GM12878 (cell line): ENCODE results near the gene ATP13A5. TPM values are rescaled to one million over a fixed set of nuclear protein-coding genes. Genes with fewer than 3 reads are reported as not detected.

Experiments used
- ATAC-seq: fragments of 200-7000 bp; cut with Tn5 transposase; 3 replicates; pipeline ENCODE4 v1.9.1; 2020; ENCODE audit warnings: mild to moderate bottlenecking, moderate library complexity
- BruUV-seq: library from RNA; stranded (reverse); fragments of 400-500 nt; replicated peaks from 2 replicates; lab custom pipeline; 2021; lab: Mats Ljungman, UMichigan
- CTCF ChIA-PET: fragments of 300-600 bp; sonication (Branson Sonifier 250); formaldehyde crosslinking; extraction: SDS; loops from one replicate; lab custom pipeline; 2021; ENCODE audit warnings: inconsistent platforms; lab: Yijun Ruan, JAX
- POLR2A ChIA-PET: fragments of 350-600 bp; formaldehyde crosslinking; extraction: SDS; loops from one replicate; lab custom pipeline; 2021; ENCODE audit warnings: inconsistent platforms; lab: Charles Lee
- RAD21 ChIA-PET: fragments of 300-600 bp; sonication (Branson Sonifier 250); formaldehyde crosslinking; loops from one replicate; lab custom pipeline; 2023; ENCODE audit warnings: antibody characterized with exemption; ENCODE audit not compliant: unreplicated experiment; lab: Charles Lee
- SMC1A ChIA-PET: fragments of 300-600 bp; sonication (Branson Sonifier 250); formaldehyde crosslinking; loops from one replicate; lab custom pipeline; 2023; ENCODE audit not compliant: unreplicated experiment, uncharacterized antibody; lab: Charles Lee
- DNase-seq: peaks from one replicate; pipeline ENCODE4 v3.0.0-alpha.2; 2011; ENCODE audit warnings: low read depth, low spot score
- FAIRE-seq: peaks from 3 replicates; lab custom pipeline; 2011; peaks lifted over from hg19 to GRCh38; lab: Jason Lieb, UNC
- H2AFZ ChIP-seq: 2 replicates; pipeline ENCODE4 v1.6.0; 2011; ENCODE audit warnings: low read depth, low read length, control low read depth; ENCODE audit not compliant: control insufficient read depth
- H3K27ac ChIP-seq: 2 replicates; pipeline ENCODE4 v1.5.1; 2011; ENCODE audit warnings: control low read depth; ENCODE audit not compliant: control insufficient read depth, insufficient read depth
- H3K27me3 ChIP-seq, 2 experiments: replicated peaks in 1 of 2; 2 replicates each; pipeline versions ENCODE4 v1.6.0 to v1.6.1; 2011; ENCODE audit warnings: low read length in 1 of 2; ENCODE audit not compliant: control insufficient read depth in 2 of 2, insufficient read depth in 2 of 2
- H3K36me3 ChIP-seq, 2 experiments: 2 replicates each; pipeline ENCODE4 v1.5.1; 2011; ENCODE audit warnings: low read length in 1 of 2; ENCODE audit not compliant: control insufficient read depth in 2 of 2, insufficient read depth in 2 of 2
- H3K4me1 ChIP-seq: 2 replicates; pipeline ENCODE4 v1.6.1; 2011; ENCODE audit warnings: mild to moderate bottlenecking, low read length, moderate library complexity, mixed read lengths; ENCODE audit not compliant: control insufficient read depth, insufficient read depth
- H3K4me2 ChIP-seq: 2 replicates; pipeline ENCODE4 v1.6.0; 2011; ENCODE audit warnings: control low read depth; ENCODE audit not compliant: control insufficient read depth, insufficient read depth
- H3K4me3 ChIP-seq: fragments of 200-600 bp; sonication (generic); 2 replicates; pipeline ENCODE4 v1.5.1; 2016
- H3K79me2 ChIP-seq: 2 replicates; pipeline ENCODE4 v1.6.0; 2011; ENCODE audit warnings: low read length; ENCODE audit not compliant: control insufficient read depth, insufficient read depth
- H3K9ac ChIP-seq: 2 replicates; pipeline ENCODE4 v1.8.0; 2011; ENCODE audit warnings: low read length, control low read depth, mixed read lengths; ENCODE audit not compliant: control insufficient read depth, insufficient read depth
- H3K9me3 ChIP-seq: replicated peaks from 3 replicates; pipeline ENCODE4 v1.5.1; 2011; ENCODE audit warnings: mild to moderate bottlenecking, low read length; ENCODE audit not compliant: control insufficient read depth, insufficient read depth
- H4K20me1 ChIP-seq: 2 replicates; pipeline ENCODE4 v1.6.0; 2011; ENCODE audit not compliant: control insufficient read depth, insufficient read depth
- CREM ChIP-seq: IDR thresholded peaks from 2 replicates; pipeline ENCODE4 v1.6.1; 2014; ENCODE audit warnings: antibody characterized with exemption, low read depth
- HDAC6 ChIP-seq: fragments of 200-600 bp; sonication (generic); IDR thresholded peaks from one replicate; pipeline ENCODE4 v1.8.0; 2017; ENCODE audit warnings: antibody characterized with exemption; ENCODE audit not compliant: unreplicated experiment
- JUNB ChIP-seq: IDR thresholded peaks from 2 replicates; pipeline ENCODE4 v1.6.1; 2016; ENCODE audit warnings: antibody characterized with exemption, mild to moderate bottlenecking
- NFIC ChIP-seq: IDR thresholded peaks from 2 replicates; pipeline ENCODE4 v1.6.1; 2012; ENCODE audit warnings: low read depth, mild to moderate bottlenecking, inconsistent platforms, low read length, moderate library complexity
- PAX5 ChIP-seq: IDR thresholded peaks from 2 replicates; pipeline ENCODE4 v1.6.1; 2011; ENCODE audit warnings: low read depth, low read length, borderline replicate concordance
- RUNX3 ChIP-seq: IDR thresholded peaks from 2 replicates; pipeline ENCODE4 v1.6.1; 2012; ENCODE audit warnings: low read length, inconsistent platforms
- SMARCA5 ChIP-seq: fragments of 450-650 bp; IDR thresholded peaks from 2 replicates; pipeline ENCODE4 v1.6.1; 2017; ENCODE audit warnings: mild to moderate bottlenecking
- STAT1 ChIP-seq: fragments of 450-650 bp; conservative IDR thresholded peaks from 2 replicates; pipeline ENCODE4 v1.6.1; 2014; ENCODE audit warnings: antibody characterized with exemption, mild to moderate bottlenecking
- TCF7 ChIP-seq: IDR thresholded peaks from 2 replicates; pipeline ENCODE4 v1.6.1; 2014; ENCODE audit warnings: antibody characterized with exemption, borderline replicate concordance
- WRNIP1 ChIP-seq: IDR thresholded peaks from 2 replicates; pipeline ENCODE4 v1.6.1; 2011; ENCODE audit warnings: low read depth, low read length, improper control_type of control experiment, borderline replicate concordance
- WGBS: methylation state at CpG from one replicate; pipeline ENCODE4 v1.1.6; 2016; ENCODE audit warnings: low lambda C conversion rate; ENCODE audit not compliant: insufficient replicate concordance, insufficient coverage; ENCODE audit errors: missing lambda C conversion rate; 5-methylcytosine and 5-hydroxymethylcytosine counted together
- in situ Hi-C: fragments of 300-500 bp; cut with MboI; formaldehyde crosslinking; loops from 9 replicates; pipeline ENCODE4 v1.14.3; 2018; ENCODE audit warnings: mixed read lengths
- intact Hi-C: fragments of 100-400 bp; cut with micrococcal nuclease; formaldehyde crosslinking; loops from one replicate; pipeline ENCODE4 v1.14.2; 2022; ENCODE audit not compliant: unreplicated experiment
- polyA plus RNA-seq, 11 experiments: library from polyadenylated mRNA; depleted of rRNA in 4 of 11; unstranded in 6 of 11; stranded (reverse) in 5 of 11; fragments of >200 nt; fragmentation: Nextera tagmentation in 4 of 11; fragmentation: Illumina TruSeq in 1 of 11; extraction: Ambion mirVana in 4 of 11; extraction: Trizol in 1 of 11; gene quantifications; 1 replicate in 1 of 11; 2 replicates in 10 of 11; pipeline versions ENCODE4 v1.2.1 to v1.2.3, GENCODE V29; 2011 to 2016; ENCODE audit warnings: inconsistent platforms in 2 of 11, missing spikeins in 2 of 11, low read depth in 1 of 11
- total RNA-seq, 4 experiments: library from RNA; depleted of rRNA in 3 of 4; stranded (reverse); fragments of >200 nt in 3 of 4; fragmentation: Illumina TruSeq in 1 of 4; extraction: Trizol in 1 of 4; gene quantifications; 2 replicates each; pipeline versions ENCODE4 v1.2.1 to v1.2.3, GENCODE V29; 2013 to 2021
- TF ChIP-seq, protein P1 (sequence below): fragments of 150-350 bp; IDR thresholded peaks from 2 replicates; pipeline ENCODE4 v1.6.1; 2014; ENCODE audit warnings: mild to moderate bottlenecking, low read depth, low read length

The ATP13A5 gene
- total and polyA plus RNA-seq, 10 of the 15 experiments (the other 5 are each of a cell fraction or from before 2014, with no cell fraction given), result not detected

DNA sequence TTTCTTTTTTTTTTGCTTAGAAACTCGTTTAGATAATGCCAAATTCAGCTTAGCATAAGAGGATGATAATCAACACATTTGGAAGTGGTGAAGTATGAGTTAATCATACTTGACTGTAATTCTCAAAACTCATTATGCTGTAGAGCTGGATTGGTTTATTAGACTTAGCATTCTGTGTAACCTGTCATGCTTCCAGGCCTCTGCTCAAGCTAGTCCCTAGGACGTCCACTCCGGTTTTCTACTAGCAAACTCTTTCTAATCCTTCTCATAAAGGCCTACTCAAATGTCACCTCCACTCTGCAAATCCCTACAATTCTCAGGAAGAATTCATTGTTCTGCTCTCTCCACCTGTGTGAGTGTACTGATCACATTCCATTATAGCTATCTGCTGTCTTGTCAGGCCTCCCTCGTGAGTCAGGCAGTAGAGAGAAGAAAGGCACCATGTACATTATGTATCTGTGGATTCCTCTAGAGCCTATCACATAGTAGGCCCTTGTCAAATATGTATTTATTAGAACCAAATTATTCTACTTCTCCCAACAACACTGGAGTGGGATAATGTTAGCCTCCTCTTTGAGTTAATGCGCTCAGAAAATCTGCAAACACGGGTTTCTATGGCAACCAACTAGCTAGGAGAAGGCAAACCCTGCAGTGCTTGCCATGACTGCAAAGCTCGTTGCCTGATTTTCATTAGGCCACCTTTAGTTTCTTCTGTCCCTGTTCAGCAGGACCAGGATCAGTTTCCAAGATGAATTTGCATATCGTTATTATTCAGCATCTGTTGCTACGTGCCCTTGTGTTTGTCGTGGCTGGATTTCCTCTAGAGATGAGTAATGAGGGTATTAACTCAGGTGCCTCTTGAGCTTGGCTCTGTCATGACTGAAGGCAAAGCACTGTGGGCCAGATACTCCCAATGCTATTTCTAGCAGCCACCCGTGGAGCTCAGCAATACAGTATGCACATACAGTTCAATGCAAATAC, 30.7 kb downstream of the ATP13A5 start:
- Histone ChIP-seq H3K4me2 (no peak overlapping the region), H3K9me3 (no peaks in the 10 kb centered on the region)
- BruUV-seq, result no TSS peak
- SMC1A ChIA-PET, result no interaction called here
- no peak for FAIRE-seq
- TF ChIP-seq RUNX3 (peak; percentile 53), JUNB (peak; percentile 23; the same call in 1 of the 2 replicates), TCF7 (peak; percentile 71), STAT1 (no peak)
- TF ChIP-seq, all 136 proteins: peak for 3
- ATAC-seq, result peak; percentile 52
- Histone ChIP-seq H4K20me1 (no peaks in the 10 kb centered on the region), H3K36me3 (no peaks in the 10 kb centered on the region), H3K4me1 (no peaks in the 10 kb centered on the region), H3K9ac (no peak overlapping the region), H2AFZ (no peak overlapping the region), H3K4me3 (no peak overlapping the region), H3K27me3 (no peaks in the 10 kb centered on the region), H3K79me2 (no peaks in the 10 kb centered on the region), H3K27ac (no peak overlapping the region)
- RAD21 ChIA-PET, result no interaction called here
- CTCF ChIA-PET, result no interaction called here
- POLR2A ChIA-PET, result no interaction called here
- WGBS, result 10% methylated on average over 11 of the region's 11 CpGs
- no peak for DNase-seq
- in situ Hi-C loops, result no loop called here
- intact Hi-C loops, result no loop called here

DNA sequence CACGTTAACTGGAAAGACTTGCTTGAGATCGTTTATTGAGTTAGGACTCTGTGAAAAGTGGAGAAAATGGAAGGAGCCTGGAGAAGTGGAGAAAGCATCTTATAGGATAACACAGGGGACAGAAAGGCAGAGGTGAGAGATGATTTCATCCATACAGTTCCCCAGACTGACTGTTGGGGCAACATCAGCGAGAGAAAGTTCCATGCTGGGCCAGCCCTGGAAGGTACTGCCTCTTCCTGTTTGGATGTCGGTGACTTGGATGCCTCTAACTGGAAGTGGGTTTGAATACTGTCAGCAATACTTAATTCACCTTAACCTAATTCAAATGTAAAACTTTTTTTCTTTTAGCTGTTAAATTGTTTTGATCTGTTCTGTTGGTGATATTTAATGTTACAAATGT, 32.3 kb downstream of the ATP13A5 start:
- no peak for DNase-seq
- TF ChIP-seq PAX5 (no peak), HDAC6 (no peak), SMARCA5 (no peak), NFIC (no peak), CREM (no peak), WRNIP1 (no peak)
- TF ChIP-seq, protein P1, sequence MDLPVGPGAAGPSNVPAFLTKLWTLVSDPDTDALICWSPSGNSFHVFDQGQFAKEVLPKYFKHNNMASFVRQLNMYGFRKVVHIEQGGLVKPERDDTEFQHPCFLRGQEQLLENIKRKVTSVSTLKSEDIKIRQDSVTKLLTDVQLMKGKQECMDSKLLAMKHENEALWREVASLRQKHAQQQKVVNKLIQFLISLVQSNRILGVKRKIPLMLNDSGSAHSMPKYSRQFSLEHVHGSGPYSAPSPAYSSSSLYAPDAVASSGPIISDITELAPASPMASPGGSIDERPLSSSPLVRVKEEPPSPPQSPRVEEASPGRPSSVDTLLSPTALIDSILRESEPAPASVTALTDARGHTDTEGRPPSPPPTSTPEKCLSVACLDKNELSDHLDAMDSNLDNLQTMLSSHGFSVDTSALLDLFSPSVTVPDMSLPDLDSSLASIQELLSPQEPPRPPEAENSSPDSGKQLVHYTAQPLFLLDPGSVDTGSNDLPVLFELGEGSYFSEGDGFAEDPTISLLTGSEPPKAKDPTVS, result no peak
- BruUV-seq, result no TSS peak
- no peaks in the 10 kb centered on the region for H3K9me3 ChIP-seq
- no peak overlapping the region for H3K4me2 ChIP-seq
- intact Hi-C loops (no loop called here), in situ Hi-C loops (no loop called here)
- 31% methylated on average over 4 of the region's 4 CpGs for WGBS
- RAD21 ChIA-PET, result no interaction called here
- POLR2A ChIA-PET, result no interaction called here
- H3K4me1 ChIP-seq, result no peaks in the 10 kb centered on the region
- H3K9ac ChIP-seq, result no peak overlapping the region
- ATAC-seq, result no peak
- H3K4me3 ChIP-seq, result no peak overlapping the region
- SMC1A ChIA-PET, result no interaction called here
- CTCF ChIA-PET, result no interaction called here
- H3K36me3 ChIP-seq, result no peaks in the 10 kb centered on the region
- H4K20me1 ChIP-seq, result no peaks in the 10 kb centered on the region
- no peak overlapping the region for H2AFZ ChIP-seq
- H3K27ac ChIP-seq, result no peak overlapping the region
- no peaks in the 10 kb centered on the region for H3K27me3 ChIP-seq
- no peaks in the 10 kb centered on the region for H3K79me2 ChIP-seq
- FAIRE-seq, result no peak
